IMR-90 (cell line): Measurements from ENCODE around the gene OR6N2. TPM values are rescaled to one million over a fixed set of nuclear protein-coding genes. Genes with fewer than 3 reads are reported as not detected.

Experiments used
- ATAC-seq: fragments of 200-7000 bp; cut with Tn5 transposase; 2 replicates; pipeline ENCODE4 v1.9.1; 2020; ENCODE audit warnings: low read depth, mild to moderate bottlenecking, moderate library complexity
- BruUV-seq: library from RNA; stranded (reverse); fragments of 400-500 nt; replicated peaks from 2 replicates; lab custom pipeline; 2021; lab: Mats Ljungman, UMichigan
- CTCF ChIA-PET: fragments of 300-600 bp; formaldehyde crosslinking; extraction: SDS; loops from one replicate; lab custom pipeline; 2021; ENCODE audit warnings: antibody characterized with exemption; lab: Yijun Ruan, JAX
- POLR2A ChIA-PET: fragments of 300-600 bp; sonication (Branson Sonifier 250); formaldehyde crosslinking; loops from one replicate; lab custom pipeline; 2022; ENCODE audit warnings: antibody characterized with exemption; ENCODE audit not compliant: unreplicated experiment; lab: Charles Lee
- DNase-seq: peaks from one replicate; pipeline ENCODE4 v3.0.0; 2013
- H2AFZ ChIP-seq: replicated peaks from 2 replicates; pipeline ENCODE3; 2013; ENCODE audit warnings: low read length, mild to moderate bottlenecking; ENCODE audit not compliant: poor library complexity
- H2AK5ac ChIP-seq: 2 replicates; pipeline ENCODE4 v1.6.1; 2013; ENCODE audit warnings: low read depth, low read length, inconsistent platforms
- H2AK9ac ChIP-seq: replicated peaks from 2 replicates; pipeline ENCODE3; 2013; ENCODE audit warnings: mild to moderate bottlenecking, low read depth, low read length, moderate library complexity; ENCODE audit not compliant: poor library complexity
- H2BK120ac ChIP-seq: 2 replicates; pipeline ENCODE4 v1.6.1; 2013; ENCODE audit warnings: low read depth, low read length, inconsistent platforms
- H2BK15ac ChIP-seq: 3 replicates; pipeline ENCODE4 v1.6.1; 2013; ENCODE audit warnings: low read depth, low read length, inconsistent platforms
- H2BK20ac ChIP-seq: 2 replicates; pipeline ENCODE4 v1.6.1; 2013; ENCODE audit warnings: low read depth, mild to moderate bottlenecking, inconsistent platforms, low read length, moderate library complexity
- H2BK5ac ChIP-seq: 2 replicates; pipeline ENCODE4 v1.6.1; 2013; ENCODE audit warnings: mild to moderate bottlenecking, low read depth, low read length, inconsistent platforms; ENCODE audit not compliant: poor library complexity, severe bottlenecking
- H3K14ac ChIP-seq: replicated peaks from 2 replicates; pipeline ENCODE4 v1.6.1; 2013; ENCODE audit warnings: low read depth, low read length, inconsistent platforms
- H3K18ac ChIP-seq: 2 replicates; pipeline ENCODE4 v1.6.1; 2013; ENCODE audit warnings: low read depth, low read length, control low read depth
- H3K23ac ChIP-seq: 2 replicates; pipeline ENCODE4 v1.6.1; 2013; ENCODE audit warnings: low read depth, low read length, inconsistent platforms
- H3K27ac ChIP-seq: 2 replicates; pipeline ENCODE4 v1.5.1; 2013; ENCODE audit warnings: mild to moderate bottlenecking, control low read depth, low read length; ENCODE audit not compliant: insufficient read depth
- H3K27me3 ChIP-seq: 2 replicates; pipeline ENCODE4 v1.6.1; 2013; ENCODE audit warnings: low read length; ENCODE audit not compliant: control insufficient read depth, insufficient read depth
- H3K36me3 ChIP-seq: 2 replicates; pipeline ENCODE4 v1.6.1; 2013; ENCODE audit warnings: low read length, mixed read lengths; ENCODE audit not compliant: control insufficient read depth, insufficient read depth
- H3K4ac ChIP-seq: 2 replicates; pipeline ENCODE4 v1.6.1; 2013; ENCODE audit warnings: low read depth, low read length, inconsistent platforms
- H3K4me1 ChIP-seq: 2 replicates; pipeline ENCODE4 v1.6.1; 2013; ENCODE audit warnings: low read length, mixed read lengths; ENCODE audit not compliant: control insufficient read depth, insufficient read depth
- H3K4me2 ChIP-seq: 2 replicates; pipeline ENCODE4 v1.6.1; 2013; ENCODE audit warnings: low read depth, mild to moderate bottlenecking, control low read depth, low read length, moderate library complexity
- H3K4me3 ChIP-seq: 2 replicates; pipeline ENCODE4 v1.5.1; 2013; ENCODE audit warnings: low read depth, mild to moderate bottlenecking, control low read depth, low read length, moderate library complexity; ENCODE audit not compliant: insufficient read depth
- H3K56ac ChIP-seq: 2 replicates; pipeline ENCODE4 v1.6.1; 2013; ENCODE audit warnings: low read length, inconsistent platforms; ENCODE audit not compliant: insufficient read depth; ENCODE audit errors: extremely low read depth
- H3K79me1 ChIP-seq, 2 experiments: 2 replicates each; pipeline ENCODE4 v1.6.1; 2013; ENCODE audit warnings: low read length in 2 of 2, inconsistent platforms in 1 of 2, low read depth in 1 of 2
- H3K9ac ChIP-seq: 2 replicates; pipeline ENCODE4 v1.6.1; 2013; ENCODE audit warnings: low read depth, low read length, control low read depth
- H3K9me1 ChIP-seq: 2 replicates; pipeline ENCODE4 v1.6.1; 2013; ENCODE audit warnings: low read length, inconsistent platforms; ENCODE audit not compliant: insufficient read depth
- H3K9me3 ChIP-seq: 2 replicates; pipeline ENCODE4 v1.6.1; 2013; ENCODE audit warnings: low read length; ENCODE audit not compliant: control insufficient read depth, insufficient read depth
- H4K20me1 ChIP-seq: 2 replicates; pipeline ENCODE4 v1.6.1; 2013; ENCODE audit warnings: low read length, inconsistent platforms; ENCODE audit not compliant: insufficient read depth
- H4K5ac ChIP-seq: 2 replicates; pipeline ENCODE4 v1.6.1; 2013; ENCODE audit warnings: mild to moderate bottlenecking, low read depth, low read length, control low read depth
- H4K8ac ChIP-seq, 2 experiments: 2 replicates each; pipeline ENCODE4 v1.6.1; 2013; ENCODE audit warnings: low read depth in 2 of 2, low read length in 2 of 2, control low read depth in 1 of 2, inconsistent platforms in 1 of 2
- H4K91ac ChIP-seq: 2 replicates; pipeline ENCODE4 v1.6.1; 2013; ENCODE audit warnings: low read depth, low read length, inconsistent platforms; ENCODE audit not compliant: insufficient read depth
- BHLHE40 ChIP-seq: fragments of 150-350 bp; IDR thresholded peaks from 2 replicates; pipeline ENCODE4 v1.6.1; 2016; ENCODE audit warnings: mild to moderate bottlenecking, low read depth, low read length
- CTCF ChIP-seq: conservative IDR thresholded peaks from 2 replicates; pipeline ENCODE4 v1.5.1; 2012; ENCODE audit warnings: mild to moderate bottlenecking, low read depth, low read length, improper control_type of control experiment
- ELK1 ChIP-seq: fragments of 150-350 bp; IDR thresholded peaks from 2 replicates; pipeline ENCODE4 v1.6.1; 2016; ENCODE audit warnings: low read depth, mild to moderate bottlenecking, low read length, moderate library complexity, borderline replicate concordance
- WGBS, 2 experiments: methylation state at CpG; one replicate each; pipeline versions ENCODE4 v1.1.5 to v1.1.7; 2013; ENCODE audit warnings: missing lambda C conversion rate in 2 of 2; ENCODE audit not compliant: insufficient read length in 1 of 2; ENCODE audit errors: extremely low coverage in 2 of 2; 5-methylcytosine and 5-hydroxymethylcytosine counted together
- dilution Hi-C: fragments of 300-500 bp; cut with HindIII; formaldehyde crosslinking; loops from one replicate; pipeline ENCODE4 v1.14.3; 2018; ENCODE audit warnings: low sequenced_read_pairs; ENCODE audit not compliant: unreplicated experiment
- in situ Hi-C: fragments of 300-500 bp; cut with MboI; formaldehyde crosslinking; loops from 3 replicates; pipeline ENCODE4 v1.14.3; 2019; ENCODE audit warnings: low sequenced_read_pairs, inconsistent platforms, mixed read lengths
- intact Hi-C: fragments of 100-400 bp; cut with micrococcal nuclease; formaldehyde crosslinking; loops from 2 replicates; pipeline ENCODE4 v1.10.0; 2022
- polyA plus RNA-seq, 3 experiments: library from polyadenylated mRNA; depleted of rRNA; stranded (reverse); fragments of >200 nt; gene quantifications; 2 replicates each; pipeline ENCODE4 v1.2.3, GENCODE V29; 2012; ENCODE audit warnings: low replicate concordance in 1 of 3
- total RNA-seq: library from RNA; depleted of rRNA; stranded (reverse); fragments of >200 nt; gene quantifications from 2 replicates; pipeline ENCODE4 v1.2.3, GENCODE V29; 2012

Gene OR6N2
- total and polyA plus RNA-seq, 2 of the 4 experiments (the other 2 are of a cell fraction), result not detected

DNA sequence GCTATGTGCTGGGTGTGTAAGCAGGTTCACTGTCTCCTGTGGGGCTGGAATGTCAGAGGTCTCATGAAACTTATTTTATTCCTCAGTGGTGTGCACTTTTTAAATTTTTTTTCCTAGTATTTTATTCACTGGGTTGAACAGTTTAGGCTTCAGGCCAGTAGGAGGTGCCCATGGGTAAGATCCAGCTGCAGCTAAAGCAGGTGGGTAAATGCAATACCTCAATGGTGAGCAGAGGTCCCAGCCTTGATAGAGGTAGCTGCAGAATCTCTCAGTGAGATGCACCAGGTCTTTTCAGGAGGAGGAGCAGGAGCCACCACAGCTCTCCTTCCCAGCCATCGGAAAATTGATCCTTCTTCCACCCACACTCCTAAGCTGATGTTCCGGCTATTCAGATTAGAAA is 12.6 kb upstream of the OR6N2 start:
- Histone ChIP-seq H3K9me1 (no peaks in the 10 kb centered on the region), H3K36me3 (no peaks in the 10 kb centered on the region), H3K4me2 (no peak overlapping the region), H3K27ac (no peak overlapping the region), H2BK120ac (no peak overlapping the region), H2BK5ac (no peak overlapping the region), H3K9ac (no peak overlapping the region), H4K5ac (no peak overlapping the region), H2BK20ac (no peak overlapping the region), H2BK15ac (no peak overlapping the region), H2AFZ (no peak overlapping the region), H3K4me1 (no peaks in the 10 kb centered on the region), H3K14ac (no peak overlapping the region), H3K18ac (no peak overlapping the region), H4K91ac (no peak overlapping the region), H3K4ac (no peak overlapping the region), H4K20me1 (no peaks in the 10 kb centered on the region), H3K27me3 (no peaks in the 10 kb centered on the region), H3K23ac (no peak overlapping the region), H3K9me3 (no peaks in the 10 kb centered on the region), H2AK9ac (no peak overlapping the region), H4K8ac (no peak overlapping the region), H3K79me1 (no peaks in the 10 kb centered on the region), H3K56ac (no peak overlapping the region), H3K4me3 (no peak overlapping the region), H2AK5ac (no peak overlapping the region)
- in situ Hi-C loops (no loop called here), dilution Hi-C loops (no loop called here), intact Hi-C loops (loop anchor here (10.0 kb wide), 1 partner anchor 281 kb away; the partner anchor contains the start of gene AIM2)
- CTCF ChIA-PET, result no interaction called here
- TF ChIP-seq BHLHE40 (no peak), CTCF (peak; percentile 22; the same call in 1 of the 2 replicates), ELK1 (no peak)
- ATAC-seq (no peak), DNase-seq (no peak)
- no TSS peak for BruUV-seq
- POLR2A ChIA-PET, result no interaction called here
- no CpG with 5 or more reads among the region's 2 CpGs for WGBS, 2 experiments
